GDM1 (cell line): Measurements from ENCODE around the gene TRIM10.
A peak's percentile ranks its signal among the peaks of the same experiment; 100 is the strongest.
"Not testable (repeated sequence)": the region's sequence is repeated elsewhere in the genome, so short reads cannot be mapped to it uniquely, and the experiment has no call there.

Experiments
- DNase-seq: peaks from one replicate; lab custom pipeline; 2025; lab: John Stamatoyannopoulos, UW

Gene TRIM10

DNA sequence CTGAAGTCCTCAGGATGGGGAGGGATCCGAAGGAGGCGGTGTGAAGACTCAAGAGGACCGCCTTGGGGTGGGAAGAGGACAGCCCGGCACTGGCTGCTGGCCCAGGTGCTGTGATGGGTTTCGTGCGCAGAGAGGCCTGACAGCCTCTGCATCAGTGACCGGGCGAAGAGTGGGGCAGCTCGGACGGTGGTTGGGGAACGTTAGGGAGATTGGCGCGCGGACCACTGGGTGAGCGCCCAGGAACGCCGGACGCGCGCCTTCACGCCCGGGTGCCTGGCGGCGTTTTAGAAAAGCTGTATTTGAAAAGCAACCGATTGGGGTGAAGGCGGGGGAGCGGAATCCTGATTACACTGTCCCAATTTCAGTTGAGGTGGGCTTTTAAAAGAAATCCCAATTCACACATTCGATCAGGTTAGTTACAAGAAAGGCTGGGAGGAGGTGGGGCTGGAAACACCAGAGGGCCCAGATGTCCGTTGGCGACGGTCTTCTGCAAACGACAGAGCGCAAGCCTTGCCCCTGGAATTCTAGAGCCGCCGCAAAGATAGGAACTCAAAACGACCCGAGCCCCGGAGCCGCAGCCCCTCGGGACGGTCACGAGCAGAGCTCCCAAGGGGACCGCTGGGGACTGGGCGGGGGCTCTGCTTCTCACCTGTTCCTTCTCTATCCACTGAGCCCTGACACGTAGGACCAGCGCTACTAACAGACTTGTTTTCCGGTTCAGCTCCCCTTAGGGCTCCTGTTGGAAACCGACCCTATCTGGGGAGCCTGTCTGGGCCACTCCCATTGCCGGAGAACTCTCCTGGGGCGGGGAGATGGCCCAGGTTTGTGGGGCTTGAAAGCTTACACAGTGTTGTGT is 33.5 kb downstream of the TRIM10 start:
- no peak for DNase-seq

DNA sequence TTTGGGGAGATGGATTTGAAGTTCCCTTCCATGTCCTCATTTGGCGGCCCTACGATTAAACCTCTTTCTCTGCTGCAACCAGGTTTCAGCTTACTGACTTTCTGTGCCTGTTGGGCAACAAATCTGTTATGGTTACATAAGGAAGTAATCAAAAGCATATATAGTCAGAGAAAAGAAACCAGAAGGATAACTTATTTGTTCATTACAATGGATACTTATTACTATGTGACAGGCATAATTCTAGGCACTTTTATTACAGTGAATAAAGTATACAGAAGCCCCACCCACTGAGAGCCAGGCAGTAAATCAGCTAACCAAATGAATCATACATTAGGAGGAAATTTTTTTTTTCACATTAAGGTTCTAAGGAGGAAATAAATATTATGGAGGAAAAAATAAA is 38.5 kb downstream of the TRIM10 start:
- no peak for DNase-seq

DNA sequence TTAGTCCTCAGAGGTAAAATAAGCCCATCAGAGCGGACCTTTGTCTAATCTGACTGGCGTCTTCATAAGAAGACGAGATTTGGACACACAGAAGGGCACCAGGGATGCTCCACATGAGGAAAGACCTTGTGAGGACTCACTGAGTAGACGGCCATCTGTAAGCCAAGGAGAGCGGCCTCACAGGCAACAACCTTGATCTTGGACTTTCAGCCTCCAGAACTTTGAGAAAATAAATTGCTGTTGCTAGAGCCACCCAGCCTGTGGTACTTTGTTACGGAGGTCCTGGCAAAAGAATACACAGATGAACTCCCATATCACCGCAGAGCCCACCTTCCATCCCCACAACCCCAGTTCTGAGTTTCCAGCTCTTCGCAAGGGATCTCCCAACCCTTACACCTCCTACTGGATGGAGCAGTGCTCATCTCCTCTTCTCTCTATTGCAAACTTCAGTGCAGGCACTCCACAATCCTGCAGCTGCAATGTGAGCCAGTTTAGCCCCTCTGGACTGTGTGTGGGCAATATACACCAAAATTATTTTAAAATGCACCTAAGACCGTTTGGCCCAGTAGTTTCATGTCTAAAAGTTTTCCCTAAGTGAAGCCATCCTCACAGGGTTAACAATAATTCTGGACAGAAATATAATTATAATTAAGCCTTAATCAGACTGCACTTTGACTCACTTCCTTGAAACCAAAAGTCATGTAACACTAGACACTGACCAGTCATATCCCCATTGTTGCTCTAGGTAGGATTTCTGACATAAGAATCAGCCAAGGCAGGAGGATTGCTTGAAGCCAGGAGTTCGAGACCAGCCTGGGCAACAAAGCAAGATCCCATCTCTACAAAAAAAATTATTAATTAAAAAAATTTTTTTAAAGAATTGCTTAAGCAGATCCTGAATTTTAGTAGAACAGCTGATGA is 39.3 kb downstream of the TRIM10 start:
- DNase-seq = no peak

DNA sequence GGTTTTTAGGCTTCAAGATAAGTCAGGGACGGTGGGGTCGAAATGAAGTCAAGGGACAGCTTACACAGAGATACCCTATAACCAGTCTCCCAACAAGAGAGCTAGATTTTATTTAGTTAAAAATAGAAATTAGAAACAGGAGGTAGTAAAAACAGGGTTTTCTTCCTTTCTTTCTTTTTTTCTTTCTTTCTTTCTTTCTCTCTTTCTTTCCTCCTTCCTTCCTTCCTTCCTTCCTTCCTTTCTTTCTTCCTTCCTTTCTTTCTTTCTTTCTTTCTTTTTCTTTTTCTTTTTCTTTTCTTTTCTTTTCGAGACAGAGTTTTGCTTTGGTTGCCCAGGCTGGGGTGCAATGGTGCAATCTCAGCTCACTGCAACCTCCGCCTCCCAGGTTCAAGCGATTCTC is 42.3 kb downstream of the TRIM10 start:
- not testable (repeated sequence) for DNase-seq

DNA sequence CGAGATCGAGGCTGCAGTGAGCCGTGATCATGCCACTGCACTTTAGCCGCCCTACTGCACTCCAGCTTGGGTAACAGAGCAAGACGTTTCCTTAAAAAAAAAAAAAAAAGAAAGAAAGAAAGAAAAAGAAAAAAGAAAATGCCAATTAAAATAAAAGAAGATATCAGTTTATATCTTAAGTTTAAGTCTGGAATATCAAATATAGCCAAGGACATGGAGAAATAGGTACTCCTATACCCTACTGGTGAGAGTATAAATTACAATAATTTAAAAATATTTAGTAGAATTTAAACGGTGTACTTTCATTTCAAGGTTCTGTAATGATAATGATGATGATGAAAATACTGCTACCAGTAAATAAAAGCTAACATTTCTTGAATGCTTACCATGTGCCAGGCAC is 44.3 kb downstream of the TRIM10 start:
- no peak for DNase-seq

DNA sequence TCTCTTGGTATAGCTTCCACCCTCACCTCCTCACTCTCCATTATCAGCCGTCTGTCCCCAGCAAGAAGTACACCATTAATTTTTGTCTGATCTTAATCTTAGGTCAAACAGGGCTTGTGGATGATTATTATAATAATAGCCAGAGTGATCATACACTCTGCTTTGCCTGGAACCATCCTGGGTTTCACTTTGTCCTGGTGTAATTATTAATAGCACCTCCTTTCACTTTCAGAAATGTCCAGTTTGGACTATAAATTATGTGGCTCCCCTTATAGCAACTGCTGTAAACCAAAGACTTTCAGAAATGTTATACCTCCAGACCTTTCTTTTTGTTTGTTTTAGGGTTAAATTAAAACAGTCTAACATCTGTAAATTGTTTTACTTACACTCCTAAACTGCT is 47.2 kb downstream of the TRIM10 start:
- DNase-seq = no peak

DNA sequence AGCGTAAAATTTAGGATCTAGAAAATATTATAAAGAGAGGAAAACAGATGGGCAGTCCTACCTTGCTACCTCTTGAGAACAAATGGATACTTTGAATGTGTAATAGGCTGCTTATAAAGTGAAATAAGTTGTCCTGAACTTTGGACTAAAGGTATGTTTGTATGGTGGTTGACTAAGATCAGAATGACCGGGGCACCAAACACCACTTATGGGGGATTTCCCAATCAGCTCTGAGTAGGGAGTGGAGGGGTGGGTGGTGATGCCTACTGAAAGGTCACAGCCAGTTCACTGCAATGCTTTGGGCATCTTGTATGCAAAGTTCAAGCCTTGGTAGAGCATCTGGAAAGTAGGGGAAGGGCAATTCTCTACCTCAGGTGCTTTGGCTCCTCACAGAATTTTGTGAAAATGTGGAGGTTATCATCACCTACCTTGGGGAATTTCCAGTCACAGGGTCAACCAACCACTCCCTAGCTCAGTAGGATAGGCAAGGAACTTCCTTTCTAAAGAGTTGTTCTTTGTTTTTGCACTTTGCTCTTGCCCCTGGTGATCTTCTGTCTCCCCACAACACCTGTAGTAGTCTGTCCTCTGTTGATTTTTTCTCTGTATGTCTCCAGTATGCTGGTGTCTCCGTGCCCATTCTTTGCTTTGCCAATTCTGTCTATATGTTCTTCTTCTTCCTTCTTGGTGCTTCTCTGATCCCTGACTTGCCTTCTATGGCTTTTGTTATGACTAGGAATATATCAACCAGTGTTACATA is 47.8 kb downstream of the TRIM10 start, which contains the start of gene TRIM31:
Gene TRIM31, minus strand, starts transcription at position 88 of the 757 bp plus-strand sequence. CDS start 285 bp downstream, outside the sequence.
- no peak for DNase-seq

DNA sequence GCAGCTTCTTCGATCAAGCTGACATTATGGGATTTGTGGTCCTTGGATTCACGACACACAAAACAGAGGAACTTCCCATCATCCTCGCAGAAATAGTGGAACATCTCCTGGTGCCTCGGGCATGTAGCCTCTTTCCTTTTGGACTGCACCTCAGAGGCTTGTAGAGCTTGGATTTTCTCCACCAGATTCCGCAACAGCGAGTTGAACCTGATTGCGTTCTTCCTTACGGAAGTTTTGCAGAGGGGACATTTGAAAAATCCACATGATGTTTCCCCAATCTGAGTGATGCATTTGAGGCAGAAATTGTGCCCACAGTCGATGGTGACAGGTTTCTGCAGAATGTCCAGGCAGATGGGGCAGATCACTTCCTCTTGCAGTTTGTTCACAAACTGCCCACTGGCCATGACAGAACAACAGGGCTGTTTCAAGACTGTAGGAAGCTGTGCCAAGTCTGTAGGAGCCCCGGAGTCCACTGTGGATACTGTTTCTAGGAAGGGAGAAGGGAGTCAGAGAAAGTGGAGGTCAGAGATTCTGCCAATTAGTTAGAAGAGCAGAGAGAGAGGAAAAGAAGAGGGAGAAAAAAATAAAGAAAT is 48.5 kb downstream of the TRIM10 start:
- no peak for DNase-seq

DNA sequence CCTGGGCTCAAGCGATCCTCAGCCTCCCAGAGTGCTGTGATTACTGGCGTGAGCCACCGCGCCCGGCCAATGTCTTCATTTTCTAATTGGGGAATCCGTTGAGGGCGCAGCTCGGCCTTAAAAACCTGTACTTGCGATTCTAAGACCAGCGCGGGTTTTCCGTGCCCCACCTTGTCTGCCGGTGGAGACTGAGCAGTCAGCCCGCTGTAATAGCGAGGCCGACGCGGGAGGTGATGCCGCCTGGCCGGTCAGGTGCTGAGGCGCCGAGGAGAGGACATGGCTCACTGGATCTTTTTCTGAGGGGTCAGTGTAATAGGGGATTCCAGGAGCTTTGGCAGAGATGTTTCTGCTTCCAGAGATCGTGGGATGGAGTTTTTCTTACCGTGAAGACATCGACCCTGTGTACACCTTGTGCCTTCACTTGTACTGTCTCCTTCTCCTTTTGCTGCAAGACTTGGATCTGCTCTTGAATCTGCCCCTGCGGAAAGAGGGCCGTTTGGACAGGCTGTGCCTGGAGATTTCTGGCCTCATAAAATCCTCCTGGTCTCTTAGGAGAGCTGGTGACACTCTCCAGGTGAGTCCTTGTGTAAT is 49.6 kb downstream of the TRIM10 start:
- no peak for DNase-seq

DNA sequence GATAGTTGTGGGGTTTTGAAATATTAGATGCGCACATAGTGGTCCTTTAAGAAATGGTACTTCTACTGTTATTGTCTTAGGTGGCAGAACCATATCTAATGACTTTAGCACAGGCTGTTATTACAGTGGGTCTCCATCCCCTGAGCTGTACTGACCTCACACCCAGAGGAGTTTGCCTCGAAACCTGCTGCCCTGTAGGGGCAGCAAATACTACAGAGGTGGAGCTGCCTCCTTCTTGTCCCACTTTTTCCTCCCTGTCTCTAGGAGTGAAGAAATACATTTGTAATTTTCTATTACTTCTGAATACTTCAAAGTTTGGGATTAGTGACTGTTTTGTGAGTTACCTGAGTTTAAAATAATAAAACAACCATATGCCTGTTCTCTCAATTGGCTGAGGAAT is 56.4 kb downstream of the TRIM10 start:
- no peak for DNase-seq

DNA sequence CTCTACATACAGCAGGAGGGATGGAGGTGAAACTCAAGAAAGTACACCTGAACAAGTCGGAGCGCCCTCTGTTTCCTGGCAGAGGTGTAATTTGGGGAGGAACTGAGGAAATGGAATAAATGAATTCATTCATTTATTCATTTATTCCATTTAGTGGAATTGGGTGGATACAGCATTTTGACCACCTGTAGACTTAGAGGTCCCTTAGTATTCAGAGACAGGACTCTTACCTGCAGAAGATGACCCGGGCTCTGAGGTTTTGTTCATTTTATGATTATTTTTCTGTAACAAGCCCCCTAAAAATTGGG is 57.2 kb downstream of the TRIM10 start:
- no peak for DNase-seq

DNA sequence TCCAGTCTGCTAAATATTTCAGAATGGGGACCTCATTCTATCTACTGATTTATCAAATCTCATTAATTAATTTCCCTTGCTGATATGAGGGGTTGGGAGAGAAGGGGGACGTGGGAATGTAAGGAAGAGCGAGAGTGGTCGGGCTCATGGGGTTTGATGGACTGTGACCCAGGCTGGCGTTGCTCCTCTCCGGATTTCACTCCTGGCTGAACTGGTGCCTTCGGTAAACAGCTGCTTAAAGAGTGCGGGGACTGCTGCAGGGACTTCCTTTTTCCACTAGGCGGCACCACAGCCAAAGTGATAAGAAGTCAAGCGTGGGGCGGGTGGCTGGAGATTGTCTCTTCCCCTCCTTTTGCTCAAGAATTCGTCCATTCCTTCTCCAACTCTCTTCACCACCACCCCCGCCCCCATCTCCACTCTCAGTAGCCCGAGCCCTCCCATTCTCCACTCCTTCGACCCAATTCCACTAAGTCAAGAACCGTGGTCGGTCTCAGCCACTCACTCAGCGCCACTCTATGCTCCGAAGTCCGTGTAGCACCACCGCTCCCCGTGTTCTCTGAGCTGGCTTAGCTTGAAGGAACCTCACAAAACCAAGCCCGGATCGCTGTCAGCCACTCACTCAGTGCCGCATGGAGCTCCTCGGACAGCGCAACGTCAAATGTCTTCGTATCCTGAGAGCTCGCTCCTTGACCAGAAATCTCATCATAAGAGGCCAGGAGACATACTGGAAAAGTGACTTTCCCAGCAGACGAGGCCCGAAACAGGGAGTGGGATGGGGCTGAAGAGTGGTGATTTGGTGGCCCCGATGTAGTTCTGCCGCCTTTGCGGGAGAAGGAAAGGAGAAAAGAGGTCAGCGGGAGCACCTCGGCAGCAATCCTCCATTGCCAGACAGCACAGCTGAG is 57.8 kb downstream of the TRIM10 start:
- DNase-seq = peak; percentile 69

DNA sequence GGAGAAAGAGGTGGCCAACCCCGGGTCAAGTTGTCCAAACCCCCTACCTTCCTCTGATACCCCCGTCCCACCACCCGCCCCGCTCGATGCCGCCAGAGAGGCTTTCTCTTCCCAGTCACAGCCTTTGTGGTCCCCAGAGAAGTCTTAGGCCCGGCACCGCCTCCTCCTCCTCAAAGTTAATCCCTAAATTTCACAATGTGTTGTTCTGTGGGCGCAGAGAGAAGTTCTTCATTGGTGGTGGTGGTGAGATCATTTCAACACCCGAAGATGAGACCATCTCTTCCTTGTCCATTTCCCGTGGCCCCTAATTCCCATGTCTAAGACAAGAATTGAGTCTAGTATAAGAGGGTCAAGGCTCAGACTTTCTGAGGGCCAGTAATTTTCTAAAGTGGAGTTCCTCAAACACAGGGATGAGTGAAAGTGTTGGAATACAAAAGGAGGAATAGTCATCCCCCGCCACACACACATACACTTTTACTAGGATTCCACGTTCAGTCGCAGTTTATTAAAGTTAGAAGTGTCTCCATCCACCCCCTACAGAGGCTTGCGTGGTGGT is 58.5 kb downstream of the TRIM10 start:
- DNase-seq = no peak
